Raji (cell line): ENCODE measurements around the gene IDH2.

Experiments
- POLR2A ChIP-seq: IDR thresholded peaks from 2 replicates; pipeline ENCODE4 v1.6.1; 2011; ENCODE audit warnings: low read depth, low read length, control low read depth; ENCODE audit not compliant: insufficient read depth

The IDH2 gene

GRCh38 chr15:90043530-90044010 lies 58.7 kb downstream of the IDH2 start:
- TF ChIP-seq POLR2A: no peak

GRCh38 chr15:90042766-90043529 lies 59.3 kb downstream of the IDH2 start:
- no peak for TF ChIP-seq POLR2A

DNA sequence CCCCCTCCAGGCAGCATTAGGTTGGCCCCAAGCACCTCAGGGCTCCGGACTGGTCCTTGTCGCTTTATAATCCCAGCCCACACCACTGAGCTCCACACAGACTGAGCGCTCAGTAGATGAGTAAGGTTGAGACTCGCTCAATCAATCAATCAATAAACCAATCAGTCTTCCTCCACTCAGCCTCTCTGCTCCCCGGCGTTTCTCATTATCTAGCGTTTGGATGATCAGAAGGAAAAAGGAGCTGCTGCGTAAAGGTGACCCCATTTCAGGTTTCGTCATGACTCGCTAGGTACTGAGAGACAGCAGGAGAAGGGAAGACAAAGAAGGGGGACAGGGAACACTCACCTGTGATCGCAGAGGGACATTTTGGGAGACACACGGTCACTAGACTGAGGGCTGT lies 59.9 kb downstream of the IDH2 start:
- TF ChIP-seq POLR2A: no peak

DNA sequence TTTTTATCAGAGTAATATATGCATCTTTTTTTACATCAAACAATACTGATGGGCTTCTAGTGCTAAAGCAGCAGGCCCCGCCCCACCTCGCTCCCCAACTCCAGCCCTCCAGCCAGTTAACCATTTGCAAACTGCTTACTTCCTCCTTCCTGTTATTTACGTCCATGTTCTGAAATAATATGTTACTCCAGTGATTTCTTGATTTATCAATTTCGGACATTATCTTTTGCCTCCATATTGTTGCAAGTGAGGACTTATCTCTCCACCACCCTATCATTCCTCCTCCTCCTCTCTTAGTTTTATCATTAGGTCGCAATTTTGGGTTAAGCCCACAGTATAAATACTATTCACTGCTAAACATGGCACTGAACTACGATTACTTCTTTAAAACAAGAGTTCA lies 61.6 kb downstream of the IDH2 start:
- no peak for TF ChIP-seq POLR2A

DNA sequence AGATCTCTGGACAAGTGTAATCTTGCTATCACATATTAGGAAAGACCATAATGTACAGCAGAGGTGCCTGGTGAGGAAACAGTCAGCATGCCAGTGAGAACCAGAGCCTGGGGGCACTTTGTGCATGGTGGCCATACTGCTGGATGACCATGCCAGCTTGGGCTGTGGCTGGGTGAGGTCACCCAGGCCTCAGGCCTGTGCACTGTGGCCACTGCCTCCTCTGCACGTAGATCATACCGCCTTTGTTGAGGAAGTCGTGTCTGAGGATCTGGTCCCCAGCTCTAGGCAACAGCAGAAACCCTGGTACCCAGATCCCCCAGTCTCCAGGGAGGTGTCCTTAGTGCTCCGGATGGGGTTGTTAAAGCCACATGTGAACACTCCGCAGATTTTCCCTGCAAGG lies 62.3 kb downstream of the IDH2 start:
- TF ChIP-seq POLR2A: no peak

GRCh38 chr15:90038632-90039095 lies 63.6 kb downstream of the IDH2 start:
- TF ChIP-seq POLR2A: no peak

DNA sequence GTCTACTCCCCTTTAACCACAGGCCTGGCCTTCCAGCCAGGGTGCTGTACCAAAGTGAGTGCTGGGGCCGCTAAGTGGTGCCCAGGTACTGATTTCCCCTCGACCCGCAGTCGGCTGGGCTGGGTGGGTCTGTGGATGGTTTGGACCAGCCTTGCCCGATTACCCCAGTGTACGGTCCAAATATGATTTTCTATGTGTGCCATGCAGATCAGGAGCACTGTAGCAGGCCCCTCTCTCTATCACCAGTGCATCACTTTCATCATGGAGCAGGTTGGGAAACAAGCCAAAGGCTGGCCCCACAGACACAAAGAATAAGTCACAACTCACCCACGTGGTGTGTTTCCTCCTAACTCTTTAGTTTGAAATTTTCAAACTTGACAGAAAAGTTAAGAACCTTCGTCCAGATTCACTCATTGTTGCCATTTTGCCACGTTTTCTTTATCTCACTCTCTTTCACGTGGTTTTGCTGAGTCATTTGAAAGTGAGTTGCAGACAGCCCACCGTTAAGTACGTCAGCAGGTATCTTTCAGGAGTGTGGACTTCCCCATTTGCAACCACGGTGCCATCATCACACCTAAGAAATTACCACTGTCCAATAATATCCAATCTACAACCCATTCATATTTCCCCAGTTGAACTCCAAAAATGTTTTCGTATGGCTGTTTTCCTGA lies 64.2 kb downstream of the IDH2 start:
- no peak for TF ChIP-seq POLR2A

DNA sequence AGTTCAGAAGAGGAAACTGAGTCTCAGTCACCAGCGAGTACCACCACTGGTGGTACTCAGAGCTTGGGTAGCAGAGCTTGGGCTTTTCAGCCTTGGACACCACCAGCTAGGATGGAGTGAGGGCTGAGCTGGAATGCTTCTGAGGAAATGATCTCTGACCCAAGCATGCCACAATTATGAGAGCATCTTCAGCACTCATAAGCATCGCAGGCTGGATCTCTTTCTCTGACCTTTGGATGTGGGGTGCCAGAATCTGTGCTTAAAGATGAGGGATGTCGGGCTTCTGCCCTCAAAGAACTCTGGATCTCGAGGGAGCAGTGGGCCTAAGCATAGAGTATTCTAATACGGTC lies 64.8 kb downstream of the IDH2 start:
- TF ChIP-seq POLR2A: no peak

- no peak for TF ChIP-seq POLR2A
These were observed 65.3 kb downstream of the IDH2 start for GRCh38 chr15:90036806-90037510.

DNA sequence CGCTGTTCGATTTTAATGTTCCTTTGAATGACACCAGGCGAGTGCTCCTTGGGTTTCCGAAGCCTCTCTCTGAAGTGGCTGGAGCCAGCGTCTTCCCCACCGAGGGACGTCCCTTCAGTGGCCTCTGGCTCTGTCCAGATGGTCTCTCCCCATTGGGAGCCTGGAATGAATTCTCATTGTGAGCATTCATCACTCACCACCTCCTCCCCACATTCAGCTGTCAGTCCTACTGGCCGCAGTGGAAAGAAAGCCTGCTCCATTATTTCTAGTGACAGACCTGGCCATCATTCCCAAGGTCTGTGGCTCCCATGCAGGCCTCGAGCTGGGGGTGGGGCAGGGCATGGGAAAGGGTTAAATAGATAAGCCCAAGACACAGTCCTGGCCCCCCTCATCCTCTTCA lies 65.9 kb downstream of the IDH2 start:
- TF ChIP-seq POLR2A: no peak

GRCh38 chr15:90035840-90036230 lies 66.4 kb downstream of the IDH2 start:
- no peak for TF ChIP-seq POLR2A

DNA sequence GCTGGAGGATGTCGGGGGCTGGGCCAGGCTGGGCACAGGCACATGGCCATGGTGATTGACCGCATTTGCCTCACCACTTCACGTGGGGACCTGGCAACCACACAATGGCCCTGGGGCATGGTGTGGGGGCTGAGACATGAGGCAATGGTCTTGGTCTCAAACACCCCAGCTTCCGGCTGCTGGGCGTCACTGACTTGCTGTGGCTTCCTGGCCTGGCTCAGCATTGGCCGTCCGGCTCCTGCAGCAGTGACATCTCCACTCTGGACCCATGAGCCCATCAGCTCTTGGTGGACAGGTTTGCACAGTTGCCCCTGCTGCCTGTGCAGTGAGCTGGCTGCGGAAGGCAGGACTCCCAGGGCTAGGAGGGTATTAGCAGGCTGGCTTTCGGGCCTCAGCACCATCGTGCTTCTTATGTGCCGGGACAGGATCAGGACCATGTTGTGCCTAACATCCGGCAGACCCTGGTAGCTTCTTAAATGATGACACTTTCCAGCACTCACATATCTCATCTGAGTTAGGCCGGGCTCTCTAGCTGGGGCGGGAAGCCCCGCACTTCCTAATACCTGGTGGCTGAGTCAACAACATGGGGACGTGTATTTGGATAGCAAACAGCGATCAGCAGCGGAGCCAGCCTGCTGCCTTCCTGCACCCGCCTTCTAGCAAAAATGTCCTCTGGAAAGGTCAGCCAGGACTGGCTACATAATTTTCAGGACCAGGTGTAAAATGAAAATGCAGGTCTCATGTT lies 67.0 kb downstream of the IDH2 start:
- TF ChIP-seq POLR2A: no peak

- no peak for TF ChIP-seq POLR2A
These were observed 68.8 kb downstream of the IDH2 start for GRCh38 chr15:90033448-90033847.
